Parietal lobe (tissue), 1 donor: Measurements from ENCODE around the gene BCL6. TPM values are rescaled to one million over a fixed set of nuclear protein-coding genes. Genes with fewer than 3 reads are reported as not detected.

Source experiments
- total RNA-seq: library from RNA; depleted of rRNA; stranded (reverse); fragments of >200 nt; gene quantifications from one replicate; pipeline ENCODE4 v1.2.3, GENCODE V29; 2014

Gene BCL6
- total RNA-seq, result 65.4 TPM

DNA sequence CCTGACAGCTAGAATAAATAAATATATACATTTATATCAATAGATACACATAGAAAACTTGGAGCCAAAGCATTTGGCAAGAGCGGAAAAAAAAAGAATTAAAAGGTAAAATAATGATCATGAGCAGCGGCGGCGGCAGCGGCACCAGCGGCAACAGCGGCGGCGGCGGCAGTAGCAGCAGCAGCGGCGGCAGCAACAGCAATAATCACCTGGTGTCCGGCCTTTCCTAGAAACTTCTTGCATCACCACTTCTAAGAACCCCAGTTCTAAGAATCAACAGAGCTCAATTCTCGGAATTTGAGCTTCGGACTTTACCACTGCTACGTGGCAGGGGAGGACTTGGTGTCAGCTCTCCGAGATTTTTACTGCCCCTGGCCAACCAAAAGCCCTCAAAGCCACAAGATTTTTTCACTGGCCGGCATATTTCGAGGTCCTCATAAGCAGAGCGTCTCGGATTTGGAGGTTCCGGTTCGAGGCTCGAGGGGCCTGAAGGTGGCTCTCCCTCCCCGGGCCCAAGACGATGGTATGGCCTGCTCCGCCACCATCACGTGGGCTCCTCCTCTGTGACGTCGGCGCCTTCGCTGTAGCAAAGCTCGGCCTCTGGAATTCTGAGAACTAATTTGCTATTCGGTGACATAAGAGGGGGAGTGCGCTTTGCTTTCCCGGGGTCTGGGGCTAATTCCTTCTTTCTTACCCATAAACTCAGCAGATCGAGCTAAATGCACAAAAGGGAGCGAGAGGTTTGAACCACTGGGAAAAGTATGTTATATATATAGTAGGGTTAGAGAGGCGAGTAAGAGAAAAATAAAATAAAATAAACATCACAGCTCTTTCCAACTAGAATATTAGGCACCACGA, at the start of gene BCL6:
TSS of gene BCL6 (minus strand) at position 268 of the 858 bp plus-strand sequence. CDS start 11,775 bp downstream, outside the sequence.

DNA sequence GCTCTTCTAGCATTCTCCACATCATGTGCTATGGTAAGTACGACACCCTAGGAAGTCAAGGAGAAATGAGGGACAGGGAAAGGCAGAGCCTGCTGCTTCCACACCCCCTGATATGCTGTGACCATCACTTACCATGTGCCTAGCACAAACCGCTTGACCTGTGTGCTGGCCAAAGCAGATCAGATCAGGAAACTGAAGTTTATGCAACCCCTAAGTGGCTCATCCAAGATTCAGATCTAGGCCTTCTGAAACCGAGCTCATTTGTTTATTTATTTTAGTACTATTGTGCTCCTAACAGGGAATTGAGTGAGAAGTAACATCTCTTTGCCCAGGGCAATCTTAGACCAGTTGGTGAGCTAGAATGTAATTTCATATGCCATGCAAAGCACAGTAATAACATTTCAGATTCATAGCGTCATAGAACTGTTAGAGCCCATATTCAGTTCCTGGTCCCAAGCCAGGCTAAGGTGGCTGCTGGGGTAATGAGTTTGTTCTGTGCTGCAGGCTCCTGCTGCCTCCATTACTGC, 42.7 kb downstream of the BCL6 start, which contains the start of gene RTP2:
TSS of gene RTP2 (minus strand) at position 51 of the 527 bp plus-strand sequence. CDS start 429 bp downstream, outside the sequence.

Other genes starting within 250 kb of the BCL6 start
- 16.6 TPM for gene SST, start 75.1 kb downstream of the BCL6 start, total RNA-seq
- not detected for gene RTP2, start 42.9 kb downstream of the BCL6 start, total RNA-seq